HepG2 (cell line): ENCODE measurements around the gene PALM. TPM values are rescaled to one million over a fixed set of nuclear protein-coding genes. Genes with fewer than 3 reads are reported as not detected.

ENCODE experiments used
- CAMTA2 ChIP-seq: sonication (generic); formaldehyde crosslinking; IDR thresholded peaks from 2 replicates; pipeline ENCODE4 v1.4.0; 2020; ENCODE audit warnings: mild to moderate bottlenecking, missing genetic modification reagents, borderline replicate concordance
- HNRNPK ChIP-seq: fragments of 200-400 bp; formaldehyde crosslinking; IDR thresholded peaks from 2 replicates; pipeline ENCODE4 v1.6.1; 2018; ENCODE audit warnings: low read length, low read depth, moderate library complexity, mild to moderate bottlenecking; ENCODE audit not compliant: poor library complexity, severe bottlenecking
- ISL2 ChIP-seq: sonication (generic); formaldehyde crosslinking; IDR thresholded peaks from 2 replicates; pipeline ENCODE4 v1.5.0; 2020; ENCODE audit warnings: missing genetic modification reagents
- KDM2A ChIP-seq: sonication (generic); formaldehyde crosslinking; IDR thresholded peaks from 2 replicates; pipeline ENCODE4 v1.4.0; 2020; ENCODE audit warnings: low read depth, missing genetic modification reagents, borderline replicate concordance
- MEIS2 ChIP-seq: sonication (generic); formaldehyde crosslinking; IDR thresholded peaks from 2 replicates; pipeline ENCODE4 v1.9.0; 2021; ENCODE audit warnings: mild to moderate bottlenecking, missing genetic modification reagents
- MIER3 ChIP-seq: IDR thresholded peaks from 2 replicates; pipeline ENCODE4 v1.6.1; 2016; ENCODE audit warnings: missing compliant biosample characterization, borderline replicate concordance
- NFE2L2 ChIP-seq: fragments of 150-350 bp; IDR thresholded peaks from 2 replicates; pipeline ENCODE4 v1.6.1; 2014; ENCODE audit warnings: low read length
- NR2C2 ChIP-seq: sonication (generic); formaldehyde crosslinking; IDR thresholded peaks from 2 replicates; pipeline ENCODE4 v1.4.0; 2020; ENCODE audit warnings: missing genetic modification reagents, mild to moderate bottlenecking, moderate library complexity, borderline replicate concordance
- POLR2A ChIP-seq, 2 experiments: IDR thresholded peaks; 2 replicates each; pipeline ENCODE4 v1.6.1; 2011; ENCODE audit warnings: low read depth in 2 of 2, low read length in 2 of 2, mild to moderate bottlenecking in 1 of 2, moderate library complexity in 1 of 2; ENCODE audit not compliant: insufficient read depth in 1 of 2
- REXO4 ChIP-seq: sonication (generic); formaldehyde crosslinking; IDR thresholded peaks from 2 replicates; pipeline ENCODE4 v1.8.0; 2022; ENCODE audit warnings: missing genetic modification reagents, mild to moderate bottlenecking, borderline replicate concordance
- ZFP37 ChIP-seq: sonication (generic); formaldehyde crosslinking; IDR thresholded peaks from 2 replicates; pipeline ENCODE4 v1.4.0; 2020; ENCODE audit warnings: missing genetic modification reagents, borderline replicate concordance
- ZNF274 ChIP-seq: sonication (generic); formaldehyde crosslinking; IDR thresholded peaks from 2 replicates; pipeline ENCODE4 v1.5.1; 2020; ENCODE audit warnings: mild to moderate bottlenecking, missing genetic modification reagents
- ZNF354B ChIP-seq: sonication (generic); formaldehyde crosslinking; IDR thresholded peaks from 2 replicates; pipeline ENCODE4 v1.8.0; 2022; ENCODE audit warnings: mild to moderate bottlenecking, missing genetic modification reagents
- ZNF546 ChIP-seq: sonication (generic); formaldehyde crosslinking; conservative IDR thresholded peaks from 2 replicates; pipeline ENCODE4 v1.8.1; 2023; ENCODE audit warnings: mild to moderate bottlenecking, missing genetic modification reagents
- ZNF557 ChIP-seq: sonication (generic); formaldehyde crosslinking; IDR thresholded peaks from 2 replicates; pipeline ENCODE4 v1.4.0; 2020; ENCODE audit warnings: missing genetic modification reagents
- ZNF83 ChIP-seq: sonication (generic); formaldehyde crosslinking; IDR thresholded peaks from 2 replicates; pipeline ENCODE4 v1.4.0; 2020; ENCODE audit warnings: missing genetic modification reagents, mild to moderate bottlenecking, borderline replicate concordance
- ZSCAN21 ChIP-seq: sonication (generic); formaldehyde crosslinking; IDR thresholded peaks from 2 replicates; pipeline ENCODE4 v1.8.0; 2022; ENCODE audit warnings: mild to moderate bottlenecking, missing genetic modification reagents, moderate library complexity, borderline replicate concordance
- ZSCAN29 ChIP-seq: sonication (generic); formaldehyde crosslinking; conservative IDR thresholded peaks from 2 replicates; pipeline ENCODE4 v1.4.0; 2020; ENCODE audit warnings: mild to moderate bottlenecking, missing genetic modification reagents
- polyA plus RNA-seq, 8 experiments: library from polyadenylated mRNA; depleted of rRNA in 3 of 8; stranded (reverse) in 7 of 8; unstranded in 1 of 8; fragments of >200 nt; fragmentation: Illumina TruSeq in 4 of 8; extraction: Trizol in 4 of 8; gene quantifications; 2 replicates each; pipeline versions ENCODE4 v1.2.1 to v1.2.3, GENCODE V29; 2011 to 2016; ENCODE audit warnings: low read depth in 4 of 8, missing spikeins in 1 of 8, mixed read lengths in 1 of 8; ENCODE audit not compliant: insufficient read depth in 1 of 8
- total RNA-seq, 5 experiments: library from RNA; depleted of rRNA; stranded (reverse); fragments of >200 nt; fragmentation: Illumina TruSeq; extraction: Trizol; gene quantifications; 2 replicates each; pipeline ENCODE4 v1.2.3, GENCODE V29; 2016; ENCODE audit warnings: low read depth in 1 of 5
- TF ChIP-seq, protein P1 (sequence below): IDR thresholded peaks from 2 replicates; pipeline ENCODE4 v1.6.1; 2016; ENCODE audit warnings: mild to moderate bottlenecking, missing biosample characterization, missing genetic modification reagents
- TF ChIP-seq, protein P2 (sequence below): sonication (generic); formaldehyde crosslinking; IDR thresholded peaks from 2 replicates; pipeline ENCODE4 v1.5.0; 2020; ENCODE audit warnings: missing genetic modification reagents
- TF ChIP-seq, protein P3 (sequence below): IDR thresholded peaks from 2 replicates; pipeline ENCODE4 v1.6.1; 2016; ENCODE audit warnings: missing compliant biosample characterization, missing genetic modification reagents, borderline replicate concordance
- TF ChIP-seq, protein P4 (sequence below): IDR thresholded peaks from 2 replicates; pipeline ENCODE4 v1.6.1; 2016; ENCODE audit warnings: low read depth
- TF ChIP-seq, protein P5 (sequence below): sonication (generic); formaldehyde crosslinking; IDR thresholded peaks from 2 replicates; pipeline ENCODE4 v1.4.0; 2020; ENCODE audit warnings: missing genetic modification reagents

Gene PALM
- total and polyA plus RNA-seq, 2 of the 13 experiments (the other 11 are each of a cell fraction or from before 2014, with no cell fraction given), result 4.0 to 9.7 TPM

GRCh38 chr19:703651-704446 is 4.9 kb upstream of the PALM start (continued):
- TF ChIP-seq ZNF557 (CRISPR knock-in tag) (0 out of 2 replicates have a peak, but pooled peaks have one; percentile 38), ZSCAN21 (CRISPR knock-in tag) (peak; percentile 80), MEIS2 (CRISPR knock-in tag) (0 out of 2 replicates have a peak, but pooled peaks have one; percentile 38), ZNF546 (no peak), ZSCAN29 (CRISPR knock-in tag) (no peak), KDM2A (no peak), HNRNPK (no peak), ZNF83 (CRISPR knock-in tag) (no peak), ZNF354B (CRISPR knock-in tag) (0 out of 2 replicates have a peak, but pooled peaks have one; percentile 62), MIER3 (CRISPR knock-in tag) (0 out of 2 replicates have a peak, but pooled peaks have one; percentile 29), ISL2 (CRISPR knock-in tag) (0 out of 2 replicates have a peak, but pooled peaks have one; percentile 10), NFE2L2 (no peak), REXO4 (CRISPR knock-in tag) (no peak), ZNF274 (CRISPR knock-in tag) (no peak), ZFP37 (CRISPR knock-in tag) (0 out of 2 replicates have a peak, but pooled peaks have one; percentile 55), POLR2A (IDR thresholded peaks at IDR 0.05; ENCODE audit: insufficient read depth in 1 of 2, low read depth in 2 of 2, low read length in 2 of 2) (peak; percentile 93 to 100), NR2C2 (peak; percentile 16; the same call in 1 of the 2 replicates), CAMTA2 (CRISPR knock-in tag) (0 out of 2 replicates have a peak, but pooled peaks have one; percentile 34)
- TF ChIP-seq, protein P1, sequence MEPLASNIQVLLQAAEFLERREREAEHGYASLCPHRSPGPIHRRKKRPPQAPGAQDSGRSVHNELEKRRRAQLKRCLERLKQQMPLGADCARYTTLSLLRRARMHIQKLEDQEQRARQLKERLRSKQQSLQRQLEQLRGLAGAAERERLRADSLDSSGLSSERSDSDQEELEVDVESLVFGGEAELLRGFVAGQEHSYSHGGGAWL, result 0 out of 2 replicates have a peak, but pooled peaks have one; percentile 44
- TF ChIP-seq, protein P2, sequence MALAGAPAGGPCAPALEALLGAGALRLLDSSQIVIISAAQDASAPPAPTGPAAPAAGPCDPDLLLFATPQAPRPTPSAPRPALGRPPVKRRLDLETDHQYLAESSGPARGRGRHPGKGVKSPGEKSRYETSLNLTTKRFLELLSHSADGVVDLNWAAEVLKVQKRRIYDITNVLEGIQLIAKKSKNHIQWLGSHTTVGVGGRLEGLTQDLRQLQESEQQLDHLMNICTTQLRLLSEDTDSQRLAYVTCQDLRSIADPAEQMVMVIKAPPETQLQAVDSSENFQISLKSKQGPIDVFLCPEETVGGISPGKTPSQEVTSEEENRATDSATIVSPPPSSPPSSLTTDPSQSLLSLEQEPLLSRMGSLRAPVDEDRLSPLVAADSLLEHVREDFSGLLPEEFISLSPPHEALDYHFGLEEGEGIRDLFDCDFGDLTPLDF, result no peak
- TF ChIP-seq, protein P3, sequence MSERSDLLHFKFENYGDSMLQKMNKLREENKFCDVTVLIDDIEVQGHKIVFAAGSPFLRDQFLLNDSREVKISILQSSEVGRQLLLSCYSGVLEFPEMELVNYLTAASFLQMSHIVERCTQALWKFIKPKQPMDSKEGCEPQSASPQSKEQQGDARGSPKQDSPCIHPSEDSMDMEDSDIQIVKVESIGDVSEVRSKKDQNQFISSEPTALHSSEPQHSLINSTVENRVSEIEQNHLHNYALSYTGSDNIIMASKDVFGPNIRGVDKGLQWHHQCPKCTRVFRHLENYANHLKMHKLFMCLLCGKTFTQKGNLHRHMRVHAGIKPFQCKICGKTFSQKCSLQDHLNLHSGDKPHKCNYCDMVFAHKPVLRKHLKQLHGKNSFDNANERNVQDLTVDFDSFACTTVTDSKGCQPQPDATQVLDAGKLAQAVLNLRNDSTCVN (CRISPR knock-in tag), result 0 out of 2 replicates have a peak, but pooled peaks have one; percentile 21
- TF ChIP-seq, protein P4, sequence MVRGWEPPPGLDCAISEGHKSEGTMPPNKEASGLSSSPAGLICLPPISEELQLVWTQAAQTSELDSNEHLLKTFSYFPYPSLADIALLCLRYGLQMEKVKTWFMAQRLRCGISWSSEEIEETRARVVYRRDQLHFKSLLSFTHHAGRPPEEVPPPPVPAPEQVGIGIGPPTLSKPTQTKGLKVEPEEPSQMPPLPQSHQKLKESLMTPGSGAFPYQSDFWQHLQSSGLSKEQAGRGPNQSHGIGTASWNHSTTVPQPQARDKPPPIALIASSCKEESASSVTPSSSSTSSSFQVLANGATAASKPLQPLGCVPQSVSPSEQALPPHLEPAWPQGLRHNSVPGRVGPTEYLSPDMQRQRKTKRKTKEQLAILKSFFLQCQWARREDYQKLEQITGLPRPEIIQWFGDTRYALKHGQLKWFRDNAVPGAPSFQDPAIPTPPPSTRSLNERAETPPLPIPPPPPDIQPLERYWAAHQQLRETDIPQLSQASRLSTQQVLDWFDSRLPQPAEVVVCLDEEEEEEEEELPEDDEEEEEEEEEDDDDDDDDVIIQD (CRISPR knock-in tag), result 0 out of 2 replicates have a peak, but pooled peaks have one; percentile 63
- TF ChIP-seq, protein P5, sequence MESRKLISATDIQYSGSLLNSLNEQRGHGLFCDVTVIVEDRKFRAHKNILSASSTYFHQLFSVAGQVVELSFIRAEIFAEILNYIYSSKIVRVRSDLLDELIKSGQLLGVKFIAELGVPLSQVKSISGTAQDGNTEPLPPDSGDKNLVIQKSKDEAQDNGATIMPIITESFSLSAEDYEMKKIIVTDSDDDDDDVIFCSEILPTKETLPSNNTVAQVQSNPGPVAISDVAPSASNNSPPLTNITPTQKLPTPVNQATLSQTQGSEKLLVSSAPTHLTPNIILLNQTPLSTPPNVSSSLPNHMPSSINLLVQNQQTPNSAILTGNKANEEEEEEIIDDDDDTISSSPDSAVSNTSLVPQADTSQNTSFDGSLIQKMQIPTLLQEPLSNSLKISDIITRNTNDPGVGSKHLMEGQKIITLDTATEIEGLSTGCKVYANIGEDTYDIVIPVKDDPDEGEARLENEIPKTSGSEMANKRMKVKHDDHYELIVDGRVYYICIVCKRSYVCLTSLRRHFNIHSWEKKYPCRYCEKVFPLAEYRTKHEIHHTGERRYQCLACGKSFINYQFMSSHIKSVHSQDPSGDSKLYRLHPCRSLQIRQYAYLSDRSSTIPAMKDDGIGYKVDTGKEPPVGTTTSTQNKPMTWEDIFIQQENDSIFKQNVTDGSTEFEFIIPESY (CRISPR knock-in tag), result 0 out of 2 replicates have a peak, but pooled peaks have one; percentile 20
